Measurements from ENCODE around the gene LRP3. TPM values are rescaled to one million over a fixed set of nuclear protein-coding genes. Genes with fewer than 3 reads are reported as not detected.

The LRP3 gene
- total and polyA plus RNA-seq, 3 donors from 2014 or later: 21.8 to 50.9 (median 29.3) TPM

- no peaks in the 10 kb centered on the region for H3K4me1 ChIP-seq
- H3K36me3 ChIP-seq (ENCODE audit: low read depth, missing control alignments): no peaks in the 10 kb centered on the region
- H3K27me3 ChIP-seq: no peaks in the 10 kb centered on the region
- no peak overlapping the region for H3K4me3 ChIP-seq
- 51 to 62% methylated on average over 7 of the region's 7 CpGs for WGBS, 2 donors
- no peak for TF ChIP-seq CTCF (IDR thresholded peaks at IDR 0.05)
- TF ChIP-seq POLR2A (IDR thresholded peaks at IDR 0.05): no peak
- intact Hi-C loops (cut with DNase I; ENCODE audit: low total_unique reads): no loop called here
- H3K9me3 ChIP-seq: no peaks in the 10 kb centered on the region
- DNase-seq: no peak
- H3K27ac ChIP-seq: no peak overlapping the region
Measured at GRCh38 chr19:33256261-33256660, 62.1 kb downstream of the LRP3 start.

GRCh38 chr19:33257828-33258227, 63.7 kb downstream of the LRP3 start:
- Histone ChIP-seq H3K36me3 (ENCODE audit: low read depth, missing control alignments) (no peaks in the 10 kb centered on the region), H3K9me3 (no peaks in the 10 kb centered on the region), H3K4me1 (no peaks in the 10 kb centered on the region), H3K4me3 (no peak overlapping the region), H3K27ac (no peak overlapping the region), H3K27me3 (no peaks in the 10 kb centered on the region)
- intact Hi-C loops (cut with DNase I; ENCODE audit: low total_unique reads): no loop called here
- TF ChIP-seq POLR2A (IDR thresholded peaks at IDR 0.05): no peak
- TF ChIP-seq CTCF (IDR thresholded peaks at IDR 0.05): no peak
- DNase-seq: no peak
- 93 to 95% methylated on average over 2 of the region's 2 CpGs for WGBS, 2 donors

Other genes with a start within 250 kb of the LRP3 start
- 10 to 100 TPM; 16.7 to 17.2 TPM for gene CEP89, start 222.4 kb upstream of the LRP3 start, total RNA-seq
- gene CEP89, start 222.4 kb upstream of the LRP3 start, polyA plus RNA-seq (ENCODE audit: insufficient read depth, low read depth, low replicate concordance): 14.0 TPM
- 10 to 100 TPM in 1 of 2 donors, 1 to 10 TPM in 1; 5.5 to 11.8 TPM for gene FAAP24, start 222.1 kb upstream of the LRP3 start, total RNA-seq
- 15.8 TPM for gene FAAP24, start 222.1 kb upstream of the LRP3 start, polyA plus RNA-seq (ENCODE audit: insufficient read depth, low read depth, low replicate concordance)
- 1 to 10 TPM; 3.5 to 8.1 TPM for gene RHPN2, start 129.4 kb upstream of the LRP3 start, total RNA-seq
- 4.0 TPM for gene RHPN2, start 129.4 kb upstream of the LRP3 start, polyA plus RNA-seq (ENCODE audit: insufficient read depth, low read depth, low replicate concordance)
- 10 to 100 TPM; 13.1 to 14.2 TPM for gene GPATCH1, start 113.1 kb upstream of the LRP3 start, total RNA-seq
- gene GPATCH1, start 113.1 kb upstream of the LRP3 start, polyA plus RNA-seq (ENCODE audit: insufficient read depth, low read depth, low replicate concordance): 12.0 TPM
- gene WDR88, start 62.2 kb upstream of the LRP3 start, total RNA-seq: 1 to 10 TPM; 5.0 to 8.9 TPM
- gene WDR88, start 62.2 kb upstream of the LRP3 start, polyA plus RNA-seq (ENCODE audit: insufficient read depth, low read depth, low replicate concordance): 15.3 TPM
- gene SLC7A10, start 31.5 kb downstream of the LRP3 start, total RNA-seq: 1 to 10 TPM; 3.0 to 5.8 TPM
- gene SLC7A10, start 31.5 kb downstream of the LRP3 start, polyA plus RNA-seq (ENCODE audit: insufficient read depth, low read depth, low replicate concordance): 2.1 TPM
- gene CEBPA, start 108.2 kb downstream of the LRP3 start, total RNA-seq: 1 to 10 TPM; 3.5 to 5.0 TPM
- gene CEBPA, start 108.2 kb downstream of the LRP3 start, polyA plus RNA-seq (ENCODE audit: insufficient read depth, low read depth, low replicate concordance): 4.7 TPM
- gene CEBPG, start 179.4 kb downstream of the LRP3 start, total RNA-seq: 10 to 100 TPM; 20.8 to 20.9 TPM
- 24.3 TPM for gene CEBPG, start 179.4 kb downstream of the LRP3 start, polyA plus RNA-seq (ENCODE audit: insufficient read depth, low read depth, low replicate concordance)